Stimulated activated naive CD8-positive, alpha-beta T cell treated with anti-CD3 and anti-CD28 coated beads, Interleukin-15, Interleukin-2, amounts not matched to agents 100 U/mL and 50 U/mL, for 24 hours (primary cell): ENCODE results near the gene DPYSL4.
"Not testable (repeated sequence)": the region's sequence is repeated elsewhere in the genome, so short reads cannot be mapped to it uniquely, and the experiment has no call there.

Source experiments
- ATAC-seq: fragments of 150-1000 bp; cut with Tn5 transposase; one replicate; pipeline ENCODE4 v1.10.0; 2021
- DNase-seq: peaks from one replicate; pipeline ENCODE4 v3.0.0; 2021

Gene DPYSL4

DNA sequence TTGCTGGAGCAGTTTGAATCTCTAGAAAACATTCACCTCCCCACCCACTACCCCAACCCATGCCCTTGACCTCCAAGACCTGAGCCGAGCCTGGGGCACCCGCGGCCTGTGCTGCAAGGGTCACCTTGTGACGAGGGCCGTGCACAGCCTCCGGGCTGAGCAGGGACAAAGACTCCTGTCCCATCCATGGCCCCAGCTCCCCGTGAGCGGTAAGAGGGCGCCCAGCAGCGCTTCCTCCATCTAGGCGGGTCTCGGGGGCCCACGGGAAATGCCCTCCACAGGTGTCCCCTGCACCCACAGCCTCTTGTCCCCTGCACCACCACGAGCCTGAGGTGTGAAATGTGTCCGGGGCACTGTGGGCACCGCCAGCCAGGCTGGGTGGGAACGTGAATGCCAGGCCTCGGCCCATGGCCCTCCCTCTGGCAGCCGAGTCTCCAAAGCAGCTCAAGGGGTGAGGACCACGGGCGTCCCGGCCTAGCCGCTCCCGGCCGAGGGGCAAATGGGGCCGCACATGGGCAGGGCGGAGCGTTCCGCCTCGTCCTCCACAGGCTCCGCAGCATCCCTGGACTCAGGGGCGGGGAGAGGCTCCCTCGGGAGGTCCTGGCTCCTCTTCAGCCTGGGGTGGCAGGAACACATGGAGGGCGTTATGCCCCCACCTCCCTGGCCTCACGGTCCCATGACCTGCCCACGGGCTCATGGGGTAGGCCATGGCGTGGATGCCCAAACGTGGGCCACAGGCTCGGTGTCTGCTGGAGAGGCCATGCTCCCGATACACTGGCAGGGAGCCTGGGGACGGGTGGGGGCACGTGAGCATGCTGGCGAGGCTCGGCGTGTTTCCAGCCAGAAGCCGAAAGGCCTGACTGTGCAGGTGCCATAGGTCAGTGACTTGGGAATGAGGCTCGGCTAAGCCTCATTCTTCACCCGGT is 21.1 kb downstream of the DPYSL4 start:
- DNase-seq, result no peak
- ATAC-seq, result no peak

DNA sequence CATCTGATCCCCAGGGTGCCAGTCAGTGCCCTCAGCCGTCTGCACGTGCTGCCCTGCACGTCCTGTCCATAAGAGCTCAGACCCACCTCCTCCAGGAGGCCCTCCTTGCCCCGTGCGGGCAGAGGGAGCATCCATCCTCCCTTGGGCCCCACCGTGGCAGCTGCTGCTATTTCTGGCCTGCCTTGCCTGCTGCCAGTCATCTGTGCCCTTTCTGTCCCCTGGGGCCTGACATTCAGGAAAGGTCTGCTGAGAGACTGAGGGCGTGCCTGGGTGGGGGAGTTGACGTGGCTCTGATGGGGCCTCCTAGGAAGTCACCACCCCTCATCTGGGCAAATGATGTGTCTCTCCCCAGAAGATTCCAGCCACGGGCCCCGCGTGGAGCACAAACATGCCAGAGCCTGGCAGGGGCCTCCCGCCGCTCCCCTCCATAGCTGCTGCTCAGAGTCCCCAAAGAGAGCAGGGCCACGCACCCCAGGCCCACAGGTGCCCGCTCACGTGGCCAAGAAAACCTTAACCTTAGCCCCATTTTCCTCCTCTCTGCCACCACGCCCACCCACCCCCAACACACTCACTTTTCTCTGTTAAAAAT is 21.8 kb downstream of the DPYSL4 start:
- ATAC-seq, result peak; percentile 14
- no peak for DNase-seq

DNA sequence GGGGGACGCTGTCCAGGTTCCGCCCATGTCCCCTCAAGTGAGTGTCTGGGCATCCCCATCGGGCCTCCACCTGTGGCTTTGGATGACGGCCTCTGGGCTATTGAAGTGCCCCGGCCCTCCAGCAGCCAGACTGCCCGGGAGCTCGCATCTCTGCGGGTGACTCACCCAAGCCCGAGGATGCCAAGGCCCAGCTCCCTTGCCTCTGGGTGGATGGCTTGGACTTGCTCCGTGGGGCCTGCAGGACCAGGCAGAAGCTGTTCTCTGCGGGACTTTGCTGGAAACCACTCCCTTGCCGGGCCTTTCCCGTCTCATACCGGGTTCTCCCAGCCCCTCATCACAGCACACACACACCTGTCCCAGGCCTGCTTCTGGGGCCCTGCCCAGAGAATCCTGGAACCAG is 22.4 kb downstream of the DPYSL4 start:
- ATAC-seq, result no peak
- no peak for DNase-seq

DNA sequence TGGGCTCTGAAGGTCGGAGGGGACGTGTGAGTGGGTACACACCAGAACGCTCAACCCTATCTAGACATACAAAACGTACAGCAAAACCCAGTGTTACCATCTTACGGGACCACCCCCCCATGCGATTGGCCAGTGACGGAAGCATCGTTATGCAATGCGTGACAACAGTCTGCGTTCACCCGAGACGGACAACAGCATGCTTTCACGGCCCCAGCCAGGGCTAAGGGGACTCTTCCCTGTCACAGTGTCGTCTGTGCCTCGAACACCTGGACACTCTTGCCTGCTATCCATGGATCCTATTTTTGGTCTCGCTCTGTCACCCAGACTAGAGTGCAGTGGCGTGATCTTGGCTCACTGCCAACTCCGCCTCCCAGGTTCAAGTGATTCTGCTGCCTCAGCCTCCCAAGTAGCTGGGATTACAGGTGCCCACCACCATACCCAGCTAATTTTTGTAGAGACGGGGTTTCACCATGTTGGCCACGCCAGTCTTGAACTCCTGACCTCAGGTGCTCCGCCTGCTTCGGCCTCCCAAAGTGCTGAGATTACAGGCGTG is 23.3 kb downstream of the DPYSL4 start:
- ATAC-seq, result no peak
- DNase-seq, result no peak

DNA sequence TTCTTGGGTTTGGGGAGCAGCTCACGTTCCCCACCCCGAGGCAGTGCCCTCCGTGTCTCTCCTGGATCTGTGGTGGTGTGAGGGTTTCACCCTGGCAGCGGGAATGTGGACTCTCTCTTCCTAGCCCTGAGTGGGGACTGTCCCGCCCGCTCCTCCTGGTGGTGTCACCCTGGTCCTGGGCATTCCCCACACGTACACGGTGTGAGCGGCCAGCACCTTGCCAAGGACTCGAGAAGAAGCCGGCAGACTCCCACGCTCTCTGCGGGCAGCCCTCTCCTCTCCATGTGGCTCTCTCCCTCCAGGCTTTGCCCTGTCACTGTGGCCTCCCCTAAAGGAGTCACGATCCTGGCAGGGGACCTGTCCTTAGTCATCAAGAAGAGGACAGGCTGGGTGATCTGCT is 24.0 kb downstream of the DPYSL4 start:
- no peak for ATAC-seq
- DNase-seq, result no peak

DNA sequence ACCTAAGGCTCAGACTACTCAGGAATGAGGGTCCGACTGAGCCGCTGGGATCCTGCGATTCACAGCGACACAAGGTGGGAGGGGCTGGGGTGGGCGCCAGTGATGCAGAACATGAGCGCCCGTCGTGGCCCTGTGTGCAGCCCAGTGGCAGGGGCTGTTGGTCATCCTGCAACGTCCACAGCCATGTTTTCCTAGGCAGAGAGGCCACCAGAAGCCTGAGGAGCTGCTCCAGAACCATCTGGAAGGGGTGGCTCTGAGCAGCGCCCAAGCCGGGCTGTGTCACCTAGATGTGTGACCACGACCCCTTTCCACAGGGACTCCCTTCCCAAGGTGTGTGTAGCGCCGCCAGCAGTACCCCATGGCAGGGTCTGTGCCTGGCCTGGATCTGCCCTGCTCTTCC is 24.5 kb downstream of the DPYSL4 start:
- no peak for DNase-seq
- no peak for ATAC-seq

DNA sequence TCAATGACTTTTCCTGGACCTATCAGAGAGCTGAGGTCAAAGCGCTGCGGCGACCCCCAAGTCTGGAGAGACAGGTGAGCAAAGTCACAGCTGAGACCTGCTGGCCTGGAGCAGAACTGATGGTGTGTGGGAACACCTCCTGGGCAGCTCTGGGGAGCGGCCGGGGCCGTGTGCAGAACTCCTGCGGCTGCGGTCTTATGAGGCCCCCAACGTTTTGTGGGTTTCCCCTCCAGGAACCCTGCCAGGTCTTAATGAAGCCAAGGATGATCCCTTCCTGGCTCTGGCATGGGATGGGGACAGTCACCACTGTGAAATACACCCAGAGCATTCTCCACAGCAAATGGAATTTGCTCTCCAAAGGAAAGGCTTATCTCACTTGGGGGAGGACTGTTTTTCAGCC is 26.1 kb downstream of the DPYSL4 start:
- no peak for DNase-seq

DNA sequence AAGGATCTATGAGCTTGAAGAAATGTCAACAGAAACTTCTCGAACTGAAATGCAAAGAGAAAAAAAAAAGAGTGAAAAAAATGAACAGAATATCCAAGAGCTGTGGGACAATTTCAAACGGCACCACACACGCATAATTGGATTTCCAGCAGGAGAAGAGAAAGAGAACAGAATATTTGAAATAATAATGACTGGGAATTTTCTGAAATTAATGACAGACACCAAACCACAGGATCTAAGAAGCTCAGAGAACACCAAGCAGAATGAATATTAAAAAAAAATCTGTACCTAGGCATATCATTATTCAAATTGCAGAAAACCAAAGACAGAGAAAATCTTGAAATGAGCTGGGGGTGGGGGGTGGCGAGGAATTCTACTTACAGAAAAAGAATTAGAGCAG is 27.2 kb downstream of the DPYSL4 start:
- no peak for DNase-seq

More for the DNA sequence above, 26.1 kb downstream of the DPYSL4 start:
- ATAC-seq, result no peak

DNA sequence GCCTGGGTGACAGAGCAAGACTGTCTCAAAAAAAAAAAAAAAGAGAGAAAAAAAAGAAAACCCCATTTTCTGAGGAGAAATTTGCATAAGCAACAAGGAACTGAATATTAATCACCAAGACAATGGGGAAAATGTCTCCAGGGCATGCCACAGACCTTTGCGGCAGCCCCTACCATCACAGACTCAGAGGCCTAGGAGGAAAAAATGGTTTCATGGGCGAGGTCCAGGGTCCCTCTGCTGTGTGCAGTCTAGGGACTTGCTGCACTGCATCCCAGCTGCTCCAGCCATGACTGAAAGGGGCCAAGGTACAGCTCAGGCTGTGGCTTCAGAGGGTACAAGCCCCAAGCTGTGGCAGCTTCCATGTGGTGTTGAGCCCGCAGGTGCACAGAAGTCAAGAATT is 29.7 kb downstream of the DPYSL4 start:
- not testable (repeated sequence) for ATAC-seq, DNase-seq

More for the DNA sequence above, 27.2 kb downstream of the DPYSL4 start:
- no peak for ATAC-seq

DNA sequence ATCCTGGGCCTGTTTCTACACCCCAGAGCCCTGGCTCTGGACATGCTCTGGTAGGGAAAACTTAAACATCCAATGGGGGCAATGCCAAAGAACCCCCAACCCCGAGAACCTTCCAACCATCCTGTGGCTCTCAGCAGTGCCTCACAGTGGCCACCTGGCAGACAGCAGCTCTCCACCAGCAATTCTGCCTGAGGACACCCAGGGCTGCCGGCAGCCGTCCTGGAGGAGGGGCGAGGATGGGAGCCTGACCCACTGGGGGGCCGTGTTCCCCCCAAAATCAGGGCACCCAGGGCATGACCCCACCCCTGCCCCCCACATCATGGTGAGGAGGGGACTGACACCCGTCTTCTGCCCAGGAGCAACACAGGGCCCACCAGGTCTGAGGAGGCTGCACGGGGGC is 32.7 kb downstream of the DPYSL4 start:
- no peak for DNase-seq
- ATAC-seq, result no peak

DNA sequence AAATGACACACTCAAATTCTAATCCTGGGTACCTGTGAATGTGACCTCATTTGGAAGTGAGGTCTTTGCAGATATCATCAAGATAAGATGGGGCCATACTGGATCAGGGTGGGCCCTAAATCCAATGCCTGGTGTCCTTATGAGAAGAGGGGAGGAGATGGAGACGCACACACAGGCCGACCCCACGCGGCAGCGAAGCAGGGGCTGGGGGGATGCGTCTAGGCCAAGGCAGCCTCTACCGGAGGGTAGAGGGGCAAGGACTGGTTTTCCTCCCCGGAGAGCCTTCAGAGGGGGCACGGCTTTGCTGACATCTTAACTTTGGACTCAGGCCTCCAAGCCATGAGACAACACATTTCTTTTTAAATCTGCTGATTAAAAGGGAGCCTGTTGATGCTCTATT is 33.3 kb downstream of the DPYSL4 start:
- DNase-seq, result no peak
- no peak for ATAC-seq

DNA sequence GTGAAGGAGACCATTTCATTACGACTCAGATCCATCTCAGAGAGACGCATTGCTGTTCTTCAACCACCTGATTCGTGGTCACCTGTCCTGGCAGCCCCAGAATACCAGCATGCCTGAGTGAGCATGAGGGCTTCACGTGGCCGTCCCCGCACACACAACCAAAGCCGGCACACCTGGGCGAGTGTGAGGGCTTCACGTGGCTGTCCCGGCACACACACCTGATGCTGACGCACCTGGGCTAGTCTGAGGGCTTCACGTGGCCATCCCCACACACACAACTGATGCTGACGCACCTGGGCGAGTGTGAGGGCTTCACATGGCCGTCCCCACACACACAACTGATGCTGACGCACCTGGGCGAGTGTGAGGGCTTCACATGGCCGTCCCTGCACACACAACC is 34.2 kb downstream of the DPYSL4 start:
- not testable (repeated sequence) for ATAC-seq, DNase-seq

DNA sequence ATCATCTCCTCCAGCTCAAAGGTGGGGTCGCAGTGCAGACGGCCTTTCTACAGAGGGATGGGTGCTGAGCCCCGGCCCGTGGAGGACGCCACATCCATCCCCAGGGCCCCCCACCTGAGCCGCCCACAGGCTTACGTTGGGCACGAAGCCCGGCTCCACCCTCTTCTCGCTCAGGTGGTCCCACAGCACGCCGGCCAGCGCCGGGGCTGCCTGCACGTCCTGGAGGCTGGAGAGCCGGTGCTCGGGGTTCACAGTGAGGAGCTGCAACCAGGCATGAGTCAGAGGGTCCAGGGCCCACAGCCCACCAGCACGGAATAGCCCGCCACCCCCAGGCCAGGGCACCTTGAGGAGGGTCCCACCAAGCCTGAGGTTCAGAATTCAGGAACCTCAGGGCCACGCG is 36.0 kb downstream of the DPYSL4 start:
- DNase-seq (no peak), ATAC-seq (no peak)

DNA sequence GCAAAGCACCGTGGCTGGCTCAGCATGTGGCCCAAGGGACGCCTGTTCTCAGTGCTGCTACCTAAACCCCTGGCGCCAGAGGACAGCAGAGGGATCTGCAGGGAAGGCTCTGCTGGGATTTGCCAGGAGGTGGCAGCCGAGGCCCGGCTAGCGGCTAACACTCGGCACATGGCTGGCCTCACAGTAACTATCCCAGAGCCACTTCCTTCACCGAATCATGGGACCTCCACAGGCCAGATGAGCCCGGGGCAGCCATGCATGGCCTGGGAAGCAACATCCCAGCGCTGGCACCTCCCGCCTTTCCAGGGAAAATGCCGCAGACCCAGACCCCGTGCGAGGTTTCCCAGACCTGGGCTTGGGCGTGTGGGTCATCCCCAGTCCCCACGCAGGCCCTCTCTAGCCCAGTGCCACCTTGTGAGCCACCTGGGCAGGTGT is 36.4 kb downstream of the DPYSL4 start:
- DNase-seq (peak; percentile 71), ATAC-seq (peak; percentile 87)

DNA sequence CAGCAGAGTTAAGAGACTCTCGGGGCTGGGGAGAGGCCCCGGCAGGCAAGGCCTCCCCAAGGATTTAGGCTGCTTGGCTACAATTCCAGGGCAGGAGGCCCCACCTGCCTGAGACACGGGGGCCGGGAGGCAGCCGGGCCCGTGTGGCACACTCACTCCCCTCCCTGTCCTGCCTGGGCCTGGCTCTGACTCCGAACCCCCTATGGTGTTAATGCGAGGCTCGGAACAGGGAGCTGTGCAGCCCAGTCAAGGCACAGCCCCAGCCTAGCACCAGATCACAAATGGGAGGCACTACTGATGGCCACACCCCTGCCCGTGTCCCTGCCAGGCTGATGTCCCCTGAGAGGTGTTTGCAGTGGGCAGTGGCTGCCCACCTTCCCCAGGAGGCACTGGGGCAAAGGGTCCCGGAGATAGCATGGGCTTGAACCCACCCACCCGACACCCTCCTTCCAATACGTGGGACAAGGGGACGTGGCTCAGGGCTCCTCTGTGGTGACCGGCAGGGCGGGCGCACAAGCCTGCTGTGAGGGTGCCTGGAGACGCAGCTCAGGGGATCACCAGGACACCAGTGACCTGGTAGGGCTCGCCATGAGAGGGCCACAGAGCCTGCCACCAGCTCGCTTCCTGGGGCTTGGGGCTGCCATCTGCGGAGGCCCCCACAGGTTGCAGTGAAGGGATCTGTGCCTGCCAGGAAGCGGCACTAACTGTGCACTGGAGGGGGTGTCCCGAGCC is 37.0 kb downstream of the DPYSL4 start:
- ATAC-seq, result no peak
- no peak for DNase-seq

DNA sequence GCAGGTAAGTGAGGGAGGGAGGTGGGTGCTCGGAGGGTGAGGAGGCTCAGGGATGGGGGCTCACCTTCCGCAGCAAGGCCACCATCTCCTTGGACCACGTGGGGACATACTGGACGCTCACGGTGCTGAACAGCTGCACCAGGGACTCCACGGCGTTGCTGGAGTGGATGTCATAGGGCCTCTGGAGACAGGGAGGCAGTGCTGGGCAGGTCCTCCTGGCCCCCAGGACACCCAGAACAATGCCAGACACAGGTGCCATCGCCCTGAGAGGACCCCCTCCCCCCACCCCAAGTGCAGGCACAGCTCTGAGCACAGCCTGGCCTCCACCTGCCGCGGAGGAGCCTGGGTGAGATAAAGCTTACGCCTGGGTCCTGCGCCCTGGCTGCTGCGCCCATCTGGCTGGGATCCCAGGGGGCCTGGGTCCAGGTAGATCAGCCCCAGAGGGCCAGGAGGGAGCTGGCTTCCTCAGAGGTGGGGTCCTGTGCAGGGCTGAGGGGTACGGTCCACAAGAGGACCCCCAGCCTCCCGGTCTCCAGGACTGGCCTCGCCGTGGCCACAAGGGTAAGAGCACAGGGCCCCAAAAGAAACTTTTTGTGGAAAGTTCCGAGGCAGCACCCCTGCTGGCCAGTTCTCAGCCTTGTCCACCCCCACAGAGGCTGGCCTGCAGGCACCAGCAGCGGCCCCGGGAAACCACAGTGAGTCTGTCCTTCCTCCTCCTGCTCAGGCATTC is 37.8 kb downstream of the DPYSL4 start:
- DNase-seq, result no peak
- no peak for ATAC-seq

DNA sequence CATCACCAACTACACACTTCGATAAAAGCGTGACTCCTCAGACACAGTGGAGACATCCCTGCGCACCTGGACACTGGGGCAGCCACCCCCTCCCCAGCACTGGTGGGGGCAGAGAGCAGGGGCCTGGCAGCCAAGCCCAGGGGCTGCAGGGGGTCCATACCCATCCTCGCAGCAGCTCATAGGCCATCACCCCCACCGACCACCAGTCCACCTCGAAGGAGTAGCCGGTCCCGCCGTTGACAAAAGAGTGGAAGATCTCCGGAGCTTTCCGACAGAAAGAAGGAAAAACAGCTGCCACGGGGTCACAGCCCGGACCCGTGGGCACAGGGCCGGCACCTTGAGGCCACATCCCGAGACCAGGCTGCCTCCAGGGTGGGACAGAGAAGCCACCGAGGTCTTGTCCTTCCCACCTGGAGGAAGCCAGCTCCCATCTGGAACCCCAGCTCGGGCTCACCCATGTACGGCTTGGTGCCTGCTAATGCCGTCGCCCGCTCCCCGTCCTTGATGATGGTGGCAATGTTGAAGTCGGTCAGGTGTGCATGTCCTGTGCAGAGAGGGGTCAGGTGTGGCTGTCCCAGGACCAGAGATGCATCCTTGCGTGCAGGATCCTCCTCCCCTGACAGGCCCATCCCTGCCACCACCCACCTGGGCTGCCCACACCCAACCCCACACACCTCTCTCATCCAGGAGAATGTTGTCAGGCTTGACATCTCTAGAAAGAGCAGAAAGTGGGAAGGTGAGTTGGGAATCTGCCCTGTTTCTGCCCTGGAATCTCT is 38.5 kb downstream of the DPYSL4 start:
- ATAC-seq (no peak), DNase-seq (no peak)

DNA sequence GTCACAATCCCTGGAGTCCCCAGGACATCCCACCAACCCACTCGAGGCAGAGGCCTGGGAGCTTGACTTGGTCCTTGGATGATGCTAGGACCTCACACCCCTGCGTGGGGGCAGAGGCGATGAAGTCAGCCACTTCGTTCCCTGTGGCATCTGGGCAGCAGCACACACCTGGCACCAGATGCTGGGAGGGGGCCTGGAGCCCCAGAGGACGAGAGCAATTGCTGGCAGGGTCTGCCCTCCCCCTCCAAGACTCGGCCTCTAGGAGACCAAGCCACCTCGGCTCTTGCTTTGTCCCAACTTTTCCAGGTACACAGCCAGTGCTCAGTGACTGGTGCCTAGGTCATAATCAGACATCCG is 39.1 kb downstream of the DPYSL4 start:
- ATAC-seq (no peak), DNase-seq (no peak)

DNA sequence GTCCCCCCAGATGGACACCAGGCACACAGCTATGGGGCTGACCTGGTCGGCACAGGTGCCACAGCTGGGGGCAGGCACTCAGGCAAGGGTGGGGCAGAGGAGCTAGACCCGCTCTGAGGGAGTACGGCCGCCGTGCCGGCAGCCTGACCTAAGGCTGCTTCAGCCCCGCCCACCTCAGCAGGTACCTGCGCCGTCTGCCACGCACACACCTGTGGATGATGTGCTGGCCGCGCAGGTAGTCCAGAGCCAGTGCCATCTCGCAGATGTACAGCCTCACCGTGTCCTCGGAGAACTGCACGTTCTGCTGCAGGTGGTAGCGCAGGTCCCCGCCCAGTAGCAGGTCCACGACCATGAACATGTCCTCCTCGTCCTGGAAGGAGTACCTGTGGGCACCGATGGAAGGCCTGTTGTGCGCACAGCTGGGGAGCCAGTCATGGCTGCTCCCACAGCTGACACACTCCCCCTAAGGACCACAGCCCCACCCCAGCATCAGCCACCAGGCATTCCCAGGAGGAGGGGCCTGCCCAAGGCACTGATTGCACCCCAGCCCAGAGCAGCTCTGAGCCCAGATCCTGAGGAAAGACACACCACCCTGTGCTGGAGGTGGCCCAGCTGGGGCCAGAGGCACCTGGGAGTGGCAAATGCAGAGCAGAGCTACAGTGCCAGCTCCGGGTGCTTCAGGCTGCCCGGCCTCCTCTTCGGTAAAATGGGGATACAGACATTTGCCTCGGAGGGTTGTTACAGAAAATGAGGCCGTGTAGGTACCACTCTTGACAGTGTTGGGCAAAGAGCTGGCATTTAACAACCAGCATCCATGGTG is 40.0 kb downstream of the DPYSL4 start:
- no peak for DNase-seq
- no peak for ATAC-seq

DNA sequence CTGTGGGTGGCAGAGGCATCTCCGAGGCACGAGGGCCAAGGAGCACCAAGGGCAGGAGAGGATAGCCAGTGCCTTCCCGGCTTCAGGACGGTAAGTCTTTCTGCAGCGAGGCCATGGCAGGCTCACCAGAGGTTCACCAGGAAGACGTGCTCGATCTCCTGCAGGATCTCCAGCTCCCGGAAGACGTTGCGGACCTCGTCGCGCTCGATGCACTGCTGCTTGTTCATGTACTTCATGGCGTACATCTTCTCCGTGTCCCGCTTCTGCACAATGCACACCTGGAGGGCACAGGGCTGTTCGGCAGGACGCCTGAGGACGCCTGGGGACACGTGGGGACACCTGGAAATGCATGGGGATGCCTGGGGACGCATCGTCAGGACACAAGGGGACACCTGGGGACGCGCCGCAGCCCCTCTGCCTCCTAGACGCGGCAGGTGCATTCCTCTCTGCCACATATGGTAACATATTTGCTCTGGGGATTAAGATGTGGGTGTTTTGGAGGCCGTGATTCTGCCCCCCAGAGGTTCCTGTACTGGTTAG is 41.2 kb downstream of the DPYSL4 start:
- no peak for DNase-seq
- no peak for ATAC-seq
